Activated CD4-positive, alpha-beta memory T cell treated with anti-CD3 and anti-CD28 coated beads for 36 hours (primary cell): ENCODE data around the gene SLC35F1. TPM values are rescaled to one million over a fixed set of nuclear protein-coding genes. Genes with fewer than 3 reads are reported as not detected.

Experiments used
- CTCF ChIA-PET: fragments of 350-600 bp; sonication (Branson Sonifier 250); formaldehyde crosslinking; loops from one replicate; lab custom pipeline; 2021; ENCODE audit warnings: antibody characterized with exemption, inconsistent platforms; lab: Charles Lee
- POLR2A ChIA-PET: fragments of 350-600 bp; sonication (Branson Sonifier 250); formaldehyde crosslinking; loops from one replicate; lab custom pipeline; 2021; ENCODE audit warnings: antibody characterized with exemption; lab: Charles Lee
- DNase-seq: peaks from one replicate; pipeline ENCODE4 v3.0.0-alpha.2; 2020
- H3K27ac Mint-ChIP-seq: one replicate; pipeline ENCODE4 v1.8.0; 2021; ENCODE audit warnings: mixed read lengths
- H3K27me3 Mint-ChIP-seq: one replicate; pipeline ENCODE4 v1.8.0; 2021; ENCODE audit warnings: mixed read lengths
- H3K36me3 Mint-ChIP-seq: one replicate; pipeline ENCODE4 v1.8.0; 2021; ENCODE audit warnings: mixed read lengths
- H3K4me1 Mint-ChIP-seq: one replicate; pipeline ENCODE4 v1.8.0; 2021; ENCODE audit warnings: low read depth, mixed read lengths
- H3K4me3 Mint-ChIP-seq: one replicate; pipeline ENCODE4 v1.8.0; 2021; ENCODE audit warnings: mild to moderate bottlenecking, mixed read lengths
- H3K9me3 Mint-ChIP-seq: one replicate; pipeline ENCODE4 v1.8.0; 2021; ENCODE audit warnings: mixed read lengths
- intact Hi-C: fragments of 100-400 bp; cut with micrococcal nuclease; formaldehyde crosslinking; loops from one replicate; pipeline ENCODE4 v1.15.1; 2023
- total RNA-seq, 2 experiments: library from RNA; stranded (reverse); gene quantifications; one replicate each; pipeline ENCODE4 v1.2.3, GENCODE V29; 2021

Gene SLC35F1
- total RNA-seq, 2 experiments from 2014 or later: 0.14 to 0.19 TPM

- H3K36me3 Mint-ChIP-seq: no peaks in the 10 kb centered on the region
- H3K27me3 Mint-ChIP-seq: peaks cover 3% of the 10 kb centered on the region
- intact Hi-C loops: loop anchor here (1.0 kb wide), 1 partner anchor 64 kb away; no protein-coding TSS in a partner anchor
- ChIA-PET CTCF (no interaction called here), POLR2A (no interaction called here)
- DNase-seq: peak; percentile 39
- H3K4me1 Mint-ChIP-seq: peaks cover 20% of the 10 kb centered on the region
- peak overlapping the region; percentile 53 for H3K27ac Mint-ChIP-seq
- no peaks in the 10 kb centered on the region for H3K9me3 Mint-ChIP-seq
- no peak overlapping the region for H3K4me3 Mint-ChIP-seq
Measured at GRCh38 chr6:118187568-118188164, 280.6 kb downstream of the SLC35F1 start.

- Mint-ChIP-seq H3K27ac (no peak overlapping the region), H3K4me3 (no peak overlapping the region), H3K4me1 (peaks cover 20% of the 10 kb centered on the region), H3K27me3 (peaks cover 3% of the 10 kb centered on the region), H3K9me3 (no peaks in the 10 kb centered on the region), H3K36me3 (no peaks in the 10 kb centered on the region)
- POLR2A ChIA-PET: no interaction called here
- intact Hi-C loops: no loop called here
- no peak for DNase-seq
- CTCF ChIA-PET: no interaction called here
Measured at GRCh38 chr6:118188561-118188960, 281.5 kb downstream of the SLC35F1 start.

GRCh38 chr6:118197539-118197938, 290.5 kb downstream of the SLC35F1 start:
- H3K27me3 Mint-ChIP-seq: no peaks in the 10 kb centered on the region
- H3K4me3 Mint-ChIP-seq: no peak overlapping the region
- ChIA-PET CTCF (no interaction called here), POLR2A (no interaction called here)
- intact Hi-C loops: no loop called here
- no peaks in the 10 kb centered on the region for H3K4me1 Mint-ChIP-seq
- H3K27ac Mint-ChIP-seq: no peak overlapping the region
- H3K36me3 Mint-ChIP-seq: no peaks in the 10 kb centered on the region
- no peak for DNase-seq
- no peaks in the 10 kb centered on the region for H3K9me3 Mint-ChIP-seq

- no peaks in the 10 kb centered on the region for H3K27me3 Mint-ChIP-seq
- POLR2A ChIA-PET: no interaction called here
Measured at GRCh38 chr6:118198746-118199145, 291.7 kb downstream of the SLC35F1 start.

GRCh38 chr6:118200160-118200559, 293.1 kb downstream of the SLC35F1 start:
- POLR2A ChIA-PET: no interaction called here
- no peak overlapping the region for H3K4me3 Mint-ChIP-seq
- CTCF ChIA-PET: no interaction called here
- H3K36me3 Mint-ChIP-seq: no peaks in the 10 kb centered on the region
- H3K27me3 Mint-ChIP-seq: no peaks in the 10 kb centered on the region
- H3K27ac Mint-ChIP-seq: no peak overlapping the region
- no peaks in the 10 kb centered on the region for H3K4me1 Mint-ChIP-seq
- no peaks in the 10 kb centered on the region for H3K9me3 Mint-ChIP-seq
- no peak for DNase-seq
- intact Hi-C loops: no loop called here

More at GRCh38 chr6:118198746-118199145, 291.7 kb downstream of the SLC35F1 start:
- Mint-ChIP-seq H3K4me3 (no peak overlapping the region), H3K9me3 (no peaks in the 10 kb centered on the region), H3K36me3 (no peaks in the 10 kb centered on the region), H3K27ac (no peak overlapping the region), H3K4me1 (no peaks in the 10 kb centered on the region)
- CTCF ChIA-PET: no interaction called here
- intact Hi-C loops: no loop called here
- DNase-seq: no peak

GRCh38 chr6:118202517-118202916, 295.5 kb downstream of the SLC35F1 start:
- no peaks in the 10 kb centered on the region for H3K36me3 Mint-ChIP-seq
- no peak for DNase-seq
- H3K4me3 Mint-ChIP-seq: no peak overlapping the region
- H3K27ac Mint-ChIP-seq: no peak overlapping the region
- POLR2A ChIA-PET: no interaction called here
- intact Hi-C loops: no loop called here
- no peaks in the 10 kb centered on the region for H3K4me1 Mint-ChIP-seq
- H3K9me3 Mint-ChIP-seq: no peaks in the 10 kb centered on the region
- no peaks in the 10 kb centered on the region for H3K27me3 Mint-ChIP-seq
- CTCF ChIA-PET: no interaction called here

GRCh38 chr6:118203545-118203944, 296.5 kb downstream of the SLC35F1 start:
- ChIA-PET CTCF (no interaction called here), POLR2A (no interaction called here)
- no peaks in the 10 kb centered on the region for H3K27me3 Mint-ChIP-seq
- H3K4me1 Mint-ChIP-seq: no peaks in the 10 kb centered on the region
- no peak overlapping the region for H3K27ac Mint-ChIP-seq
- H3K9me3 Mint-ChIP-seq: no peaks in the 10 kb centered on the region
- H3K4me3 Mint-ChIP-seq: no peak overlapping the region
- intact Hi-C loops: no loop called here
- H3K36me3 Mint-ChIP-seq: no peaks in the 10 kb centered on the region
- DNase-seq: no peak

GRCh38 chr6:118206221-118206620, 299.2 kb downstream of the SLC35F1 start:
- DNase-seq: no peak
- H3K36me3 Mint-ChIP-seq: no peaks in the 10 kb centered on the region
- H3K9me3 Mint-ChIP-seq: no peaks in the 10 kb centered on the region
- H3K4me3 Mint-ChIP-seq: no peak overlapping the region
- intact Hi-C loops: no loop called here
- ChIA-PET CTCF (no interaction called here), POLR2A (no interaction called here)
- no peaks in the 10 kb centered on the region for H3K4me1 Mint-ChIP-seq
- no peaks in the 10 kb centered on the region for H3K27me3 Mint-ChIP-seq
- H3K27ac Mint-ChIP-seq: no peak overlapping the region

GRCh38 chr6:118207947-118208346, 300.9 kb downstream of the SLC35F1 start:
- intact Hi-C loops: no loop called here
- CTCF ChIA-PET: no interaction called here
- POLR2A ChIA-PET: no interaction called here
- no peak overlapping the region for H3K27ac Mint-ChIP-seq
- H3K4me1 Mint-ChIP-seq: no peaks in the 10 kb centered on the region
- no peaks in the 10 kb centered on the region for H3K36me3 Mint-ChIP-seq
- H3K9me3 Mint-ChIP-seq: no peaks in the 10 kb centered on the region
- no peaks in the 10 kb centered on the region for H3K27me3 Mint-ChIP-seq
- no peak for DNase-seq
- no peak overlapping the region for H3K4me3 Mint-ChIP-seq

- intact Hi-C loops: no loop called here
- no peaks in the 10 kb centered on the region for H3K27me3 Mint-ChIP-seq
- POLR2A ChIA-PET: no interaction called here
- H3K36me3 Mint-ChIP-seq: no peaks in the 10 kb centered on the region
- no peak for DNase-seq
- H3K4me1 Mint-ChIP-seq: no peaks in the 10 kb centered on the region
- H3K27ac Mint-ChIP-seq: no peak overlapping the region
- CTCF ChIA-PET: no interaction called here
- H3K4me3 Mint-ChIP-seq: no peak overlapping the region
- no peaks in the 10 kb centered on the region for H3K9me3 Mint-ChIP-seq
Measured at GRCh38 chr6:118212451-118213173, 305.5 kb downstream of the SLC35F1 start.

- intact Hi-C loops: no loop called here
- H3K4me1 Mint-ChIP-seq: no peaks in the 10 kb centered on the region
- POLR2A ChIA-PET: no interaction called here
- no peak overlapping the region for H3K27ac Mint-ChIP-seq
- no peaks in the 10 kb centered on the region for H3K9me3 Mint-ChIP-seq
- no peak for DNase-seq
- no peak overlapping the region for H3K4me3 Mint-ChIP-seq
- peaks cover 2% of the 10 kb centered on the region for H3K27me3 Mint-ChIP-seq
- H3K36me3 Mint-ChIP-seq: no peaks in the 10 kb centered on the region
- CTCF ChIA-PET: no interaction called here
Measured at GRCh38 chr6:118215269-118215668, 308.2 kb downstream of the SLC35F1 start.

GRCh38 chr6:118216751-118217150, 309.7 kb downstream of the SLC35F1 start:
- intact Hi-C loops: no loop called here
- Mint-ChIP-seq H3K27ac (no peak overlapping the region), H3K36me3 (no peaks in the 10 kb centered on the region), H3K27me3 (peaks cover 2% of the 10 kb centered on the region), H3K4me1 (no peaks in the 10 kb centered on the region), H3K9me3 (no peaks in the 10 kb centered on the region), H3K4me3 (no peak overlapping the region)
- ChIA-PET CTCF (no interaction called here), POLR2A (no interaction called here)
- no peak for DNase-seq

GRCh38 chr6:118218156-118218555, 311.1 kb downstream of the SLC35F1 start:
- Mint-ChIP-seq H3K36me3 (no peaks in the 10 kb centered on the region), H3K9me3 (no peaks in the 10 kb centered on the region), H3K27me3 (peaks cover 2% of the 10 kb centered on the region), H3K4me3 (no peak overlapping the region), H3K27ac (no peak overlapping the region), H3K4me1 (no peaks in the 10 kb centered on the region)
- no peak for DNase-seq
- intact Hi-C loops: no loop called here
- CTCF ChIA-PET: no interaction called here
- POLR2A ChIA-PET: no interaction called here
